HepG2 (cell line): ENCODE measurements around the gene DOK4. TPM values are rescaled to one million over a fixed set of nuclear protein-coding genes. Genes with fewer than 3 reads are reported as not detected.

Experiments
- ATAC-seq: fragments of 200-7000 bp; cut with Tn5 transposase; 3 replicates; pipeline ENCODE4 v1.9.1; 2020; ENCODE audit warnings: mild to moderate bottlenecking, moderate library complexity
- BruUV-seq: library from RNA; stranded (reverse); fragments of 400-500 nt; replicated peaks from 2 replicates; lab custom pipeline; 2021; lab: Mats Ljungman, UMichigan
- CTCF ChIA-PET: fragments of 300-600 bp; formaldehyde crosslinking; extraction: SDS; loops from one replicate; lab custom pipeline; 2021; ENCODE audit warnings: low total read pairs, inconsistent platforms, low intra/inter-chr PET ratio; lab: Yijun Ruan, JAX
- POLR2A ChIA-PET: fragments of 350-600 bp; sonication (Branson Sonifier 250); formaldehyde crosslinking; loops from one replicate; lab custom pipeline; 2020; ENCODE audit warnings: antibody characterized with exemption, inconsistent platforms; lab: Yijun Ruan, JAX
- DNase-seq: peaks from one replicate; pipeline ENCODE4 v3.0.0-alpha.2; 2015; ENCODE audit warnings: low spot score
- FAIRE-seq: peaks from 3 replicates; lab custom pipeline; 2011; peaks lifted over from hg19 to GRCh38; lab: Jason Lieb, UNC
- H2AFZ ChIP-seq: one replicate; pipeline ENCODE4 v1.6.1; 2011; ENCODE audit warnings: low read length, inconsistent platforms
- H3K27ac ChIP-seq: fragments of 300-600 bp; 3 replicates; pipeline ENCODE4 v1.8.0; 2011; ENCODE audit warnings: mixed run types, mild to moderate bottlenecking, mixed read lengths, low read length, inconsistent platforms; ENCODE audit not compliant: insufficient read depth; ENCODE audit errors: extremely low read length
- H3K27me3 ChIP-seq, 2 experiments: fragments of 200-600 bp in 1 of 2; 2 replicates in 1 of 2; 3 replicates in 1 of 2; pipeline versions ENCODE4 v1.6.0 to v1.8.0; 2011; ENCODE audit warnings: low read length in 2 of 2, mild to moderate bottlenecking in 2 of 2, moderate library complexity in 2 of 2, inconsistent platforms in 1 of 2; ENCODE audit not compliant: insufficient read depth in 2 of 2, control insufficient read depth in 1 of 2
- H3K36me3 ChIP-seq, 2 experiments: fragments of 200-600 bp in 1 of 2; replicated peaks in 1 of 2; 2 replicates in 1 of 2; 3 replicates in 1 of 2; pipeline versions ENCODE4 v1.5.1 to v1.8.0; 2011; ENCODE audit warnings: low read length in 2 of 2, inconsistent platforms in 1 of 2; ENCODE audit not compliant: insufficient read depth in 2 of 2, control insufficient read depth in 1 of 2
- H3K4me1 ChIP-seq: 2 replicates; pipeline ENCODE4 v1.5.1; 2012; ENCODE audit warnings: low read length, inconsistent platforms; ENCODE audit not compliant: insufficient read depth
- H3K4me2 ChIP-seq: 2 replicates; pipeline ENCODE4 v1.6.0; 2011; ENCODE audit warnings: low read depth, low read length, inconsistent platforms
- H3K4me3 ChIP-seq, 3 experiments: fragments of 200-600 bp in 1 of 3; sonication (generic), shearing (Covaris generic) in 1 of 3; replicated peaks in 1 of 3; 2 replicates each; pipeline ENCODE4 v1.5.1; 2011 to 2016; ENCODE audit warnings: low read length in 3 of 3, inconsistent platforms in 2 of 3, low read depth in 2 of 3, mild to moderate bottlenecking in 2 of 3, control low read depth in 1 of 3, mixed read lengths in 1 of 3; ENCODE audit not compliant: insufficient read depth in 1 of 3
- H3K79me2 ChIP-seq: one replicate; pipeline ENCODE4 v1.6.1; 2011; ENCODE audit warnings: low read length, inconsistent platforms; ENCODE audit not compliant: insufficient read depth
- H3K9ac ChIP-seq: 2 replicates; pipeline ENCODE4 v1.6.0; 2011; ENCODE audit warnings: mild to moderate bottlenecking, low read depth, low read length, inconsistent platforms; ENCODE audit not compliant: insufficient read depth
- H3K9me3 ChIP-seq: 2 replicates; pipeline ENCODE4 v1.5.1; 2012; ENCODE audit warnings: mild to moderate bottlenecking, low read length
- H4K20me1 ChIP-seq: 2 replicates; pipeline ENCODE4 v1.6.0; 2011; ENCODE audit warnings: inconsistent platforms, mild to moderate bottlenecking, low read length, moderate library complexity; ENCODE audit not compliant: insufficient read depth
- ARID2 ChIP-seq: sonication (generic); formaldehyde crosslinking; IDR thresholded peaks from 2 replicates; pipeline ENCODE4 v1.8.1; 2022; ENCODE audit warnings: mild to moderate bottlenecking, missing genetic modification reagents, borderline replicate concordance
- EP300 ChIP-seq, 3 experiments: sonication (generic) in 1 of 3; formaldehyde crosslinking in 1 of 3; IDR thresholded peaks; 2 replicates each; pipeline versions ENCODE4 v1.5.1 to v1.6.1; 2011 to 2020; ENCODE audit warnings: low read depth in 2 of 3, low read length in 2 of 3, borderline replicate concordance in 1 of 3, improper control_type of control experiment in 1 of 3, mild to moderate bottlenecking in 1 of 3, missing genetic modification reagents in 1 of 3, moderate library complexity in 1 of 3
- FLYWCH1 ChIP-seq: sonication (generic); formaldehyde crosslinking; IDR thresholded peaks from 2 replicates; pipeline ENCODE4 v1.8.1; 2023; ENCODE audit warnings: mild to moderate bottlenecking, missing genetic modification reagents
- HNF4A ChIP-seq: sonication (generic); formaldehyde crosslinking; IDR thresholded peaks from 2 replicates; pipeline ENCODE4 v1.4.0; 2020; ENCODE audit warnings: missing genetic modification reagents
- NFYC ChIP-seq: IDR thresholded peaks from 2 replicates; pipeline ENCODE4 v1.6.1; 2016; ENCODE audit warnings: missing genetic modification reagents, missing compliant biosample characterization
- NR2F2 ChIP-seq: IDR thresholded peaks from 2 replicates; pipeline ENCODE4 v1.6.1; 2012; ENCODE audit warnings: low read depth, inconsistent platforms, borderline replicate concordance
- POLR2A ChIP-seq, 2 experiments: IDR thresholded peaks; 2 replicates each; pipeline ENCODE4 v1.6.1; 2011; ENCODE audit warnings: low read depth in 2 of 2, low read length in 2 of 2, mild to moderate bottlenecking in 1 of 2, moderate library complexity in 1 of 2; ENCODE audit not compliant: insufficient read depth in 1 of 2
- SALL1 ChIP-seq: sonication (generic); formaldehyde crosslinking; IDR thresholded peaks from 2 replicates; pipeline ENCODE4 v1.8.0; 2022; ENCODE audit warnings: mild to moderate bottlenecking, missing genetic modification reagents
- SP140L ChIP-seq: sonication (generic); formaldehyde crosslinking; IDR thresholded peaks from 2 replicates; pipeline ENCODE4 v1.4.0; 2020; ENCODE audit warnings: missing genetic modification reagents, borderline replicate concordance
- ZFP62 ChIP-seq: sonication (generic); formaldehyde crosslinking; IDR thresholded peaks from 2 replicates; pipeline ENCODE4 v1.4.0; 2020; ENCODE audit warnings: missing genetic modification reagents
- ZNF264 ChIP-seq: sonication (generic); formaldehyde crosslinking; IDR thresholded peaks from 2 replicates; pipeline ENCODE4 v1.4.0; 2020; ENCODE audit warnings: missing genetic modification reagents
- WGBS: methylation state at CpG from one replicate; pipeline ENCODE4 v1.1.6; 2017; ENCODE audit warnings: low lambda C conversion rate; 5-methylcytosine and 5-hydroxymethylcytosine counted together
- in situ Hi-C: cut with HindIII; loops from 2 replicates; pipeline ENCODE4 v1.10.0; 2017; ENCODE audit warnings: low pct_unique_long_range_greater_than_20kb; ENCODE audit not compliant: extremely low pct_ligation_motif_present
- intact Hi-C: fragments of 100-400 bp; cut with micrococcal nuclease; formaldehyde crosslinking; loops from one replicate; pipeline ENCODE4 v1.10.0; 2022; ENCODE audit not compliant: unreplicated experiment
- polyA plus RNA-seq, 8 experiments: library from polyadenylated mRNA; depleted of rRNA in 3 of 8; stranded (reverse) in 7 of 8; unstranded in 1 of 8; fragments of >200 nt; fragmentation: Illumina TruSeq in 4 of 8; extraction: Trizol in 4 of 8; gene quantifications; 2 replicates each; pipeline versions ENCODE4 v1.2.1 to v1.2.3, GENCODE V29; 2011 to 2016; ENCODE audit warnings: low read depth in 4 of 8, missing spikeins in 1 of 8, mixed read lengths in 1 of 8; ENCODE audit not compliant: insufficient read depth in 1 of 8
- total RNA-seq, 5 experiments: library from RNA; depleted of rRNA; stranded (reverse); fragments of >200 nt; fragmentation: Illumina TruSeq; extraction: Trizol; gene quantifications; 2 replicates each; pipeline ENCODE4 v1.2.3, GENCODE V29; 2016; ENCODE audit warnings: low read depth in 1 of 5
- TF ChIP-seq, protein P1 (sequence below): sonication (generic); formaldehyde crosslinking; IDR thresholded peaks from 2 replicates; pipeline ENCODE4 v1.5.1; 2020; ENCODE audit warnings: missing genetic modification reagents, mild to moderate bottlenecking, borderline replicate concordance
- TF ChIP-seq, protein P2 (sequence below): sonication (generic); formaldehyde crosslinking; IDR thresholded peaks from 2 replicates; pipeline ENCODE4 v1.5.0; 2020; ENCODE audit warnings: missing genetic modification reagents
- TF ChIP-seq, protein P3 (sequence below): sonication (generic); formaldehyde crosslinking; IDR thresholded peaks from 2 replicates; pipeline ENCODE4 v1.5.0; 2020; ENCODE audit warnings: mild to moderate bottlenecking, missing genetic modification reagents

The DOK4 gene
- total and polyA plus RNA-seq, 2 of the 13 experiments (the other 11 are each of a cell fraction or from before 2014, with no cell fraction given) = 52.7 to 70.0 TPM

- TF ChIP-seq, protein P1, sequence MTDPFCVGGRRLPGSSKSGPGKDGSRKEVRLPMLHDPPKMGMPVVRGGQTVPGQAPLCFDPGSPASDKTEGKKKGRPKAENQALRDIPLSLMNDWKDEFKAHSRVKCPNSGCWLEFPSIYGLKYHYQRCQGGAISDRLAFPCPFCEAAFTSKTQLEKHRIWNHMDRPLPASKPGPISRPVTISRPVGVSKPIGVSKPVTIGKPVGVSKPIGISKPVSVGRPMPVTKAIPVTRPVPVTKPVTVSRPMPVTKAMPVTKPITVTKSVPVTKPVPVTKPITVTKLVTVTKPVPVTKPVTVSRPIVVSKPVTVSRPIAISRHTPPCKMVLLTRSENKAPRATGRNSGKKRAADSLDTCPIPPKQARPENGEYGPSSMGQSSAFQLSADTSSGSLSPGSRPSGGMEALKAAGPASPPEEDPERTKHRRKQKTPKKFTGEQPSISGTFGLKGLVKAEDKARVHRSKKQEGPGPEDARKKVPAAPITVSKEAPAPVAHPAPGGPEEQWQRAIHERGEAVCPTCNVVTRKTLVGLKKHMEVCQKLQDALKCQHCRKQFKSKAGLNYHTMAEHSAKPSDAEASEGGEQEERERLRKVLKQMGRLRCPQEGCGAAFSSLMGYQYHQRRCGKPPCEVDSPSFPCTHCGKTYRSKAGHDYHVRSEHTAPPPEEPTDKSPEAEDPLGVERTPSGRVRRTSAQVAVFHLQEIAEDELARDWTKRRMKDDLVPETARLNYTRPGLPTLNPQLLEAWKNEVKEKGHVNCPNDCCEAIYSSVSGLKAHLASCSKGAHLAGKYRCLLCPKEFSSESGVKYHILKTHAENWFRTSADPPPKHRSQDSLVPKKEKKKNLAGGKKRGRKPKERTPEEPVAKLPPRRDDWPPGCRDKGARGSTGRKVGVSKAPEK = no peak
- 0 out of 2 replicates have a peak, but pooled peaks have one; percentile 10 for TF ChIP-seq SALL1
- TF ChIP-seq HNF4A (CRISPR knock-in tag) = peak; percentile 82
- TF ChIP-seq, protein P2, sequence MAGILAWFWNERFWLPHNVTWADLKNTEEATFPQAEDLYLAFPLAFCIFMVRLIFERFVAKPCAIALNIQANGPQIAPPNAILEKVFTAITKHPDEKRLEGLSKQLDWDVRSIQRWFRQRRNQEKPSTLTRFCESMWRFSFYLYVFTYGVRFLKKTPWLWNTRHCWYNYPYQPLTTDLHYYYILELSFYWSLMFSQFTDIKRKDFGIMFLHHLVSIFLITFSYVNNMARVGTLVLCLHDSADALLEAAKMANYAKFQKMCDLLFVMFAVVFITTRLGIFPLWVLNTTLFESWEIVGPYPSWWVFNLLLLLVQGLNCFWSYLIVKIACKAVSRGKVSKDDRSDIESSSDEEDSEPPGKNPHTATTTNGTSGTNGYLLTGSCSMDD (CRISPR knock-in tag) = no peak
- TF ChIP-seq SP140L = no peak
Measured at GRCh38 chr16:57432505-57432904, 53.8 kb downstream of the DOK4 start (continued).

GRCh38 chr16:57430955-57431354 lies 55.3 kb downstream of the DOK4 start:
- POLR2A ChIA-PET = interaction anchor here (1.6 to 3.0 kb wide), 2 partner anchors 16 kb away, joined by 4 to 44 read pairs; partner anchors contain the start of genes CIAPIN1 and COQ9
- H3K4me3 ChIP-seq = no peak overlapping the region
- H3K9me3 ChIP-seq = no peaks in the 10 kb centered on the region
- no peak for FAIRE-seq
- in situ Hi-C loops = no loop called here
- CTCF ChIA-PET = no interaction called here
- WGBS = 92% methylated on average over 5 of the region's 5 CpGs
- DNase-seq = no peak
- no peak for ATAC-seq
- no TSS peak for BruUV-seq
- no peaks in the 10 kb centered on the region for H3K79me2 ChIP-seq
- no peaks in the 10 kb centered on the region for H4K20me1 ChIP-seq
- H3K9ac ChIP-seq = no peak overlapping the region
- H3K36me3 ChIP-seq = peaks cover 31 to 77% of the 10 kb centered on the region in 2 experiments
- intact Hi-C loops = no loop called here
- H3K4me2 ChIP-seq = no peak overlapping the region
- H2AFZ ChIP-seq = no peak overlapping the region
- H3K4me1 ChIP-seq = peaks cover 16% of the 10 kb centered on the region
- H3K27ac ChIP-seq = no peak overlapping the region
- H3K27me3 ChIP-seq = no peaks in the 10 kb centered on the region
- TF ChIP-seq ZFP62 (no peak), ZNF264 (CRISPR knock-in tag) (no peak), NR2F2 (no peak), FLYWCH1 (CRISPR knock-in tag) (no peak), EP300 (IDR thresholded peaks at IDR 0.05; ENCODE audit: low read depth in 2 of 2, low read length in 2 of 2) (no peak), EP300 (CRISPR knock-in tag; IDR thresholded peaks at IDR 0.05; ENCODE audit: borderline replicate concordance) (no peak), NFYC (CRISPR knock-in tag) (no peak), POLR2A (IDR thresholded peaks at IDR 0.05; ENCODE audit: insufficient read depth in 1 of 2, low read depth in 2 of 2, low read length in 2 of 2) (no peak), ARID2 (CRISPR knock-in tag) (no peak)
- TF ChIP-seq, protein P3, sequence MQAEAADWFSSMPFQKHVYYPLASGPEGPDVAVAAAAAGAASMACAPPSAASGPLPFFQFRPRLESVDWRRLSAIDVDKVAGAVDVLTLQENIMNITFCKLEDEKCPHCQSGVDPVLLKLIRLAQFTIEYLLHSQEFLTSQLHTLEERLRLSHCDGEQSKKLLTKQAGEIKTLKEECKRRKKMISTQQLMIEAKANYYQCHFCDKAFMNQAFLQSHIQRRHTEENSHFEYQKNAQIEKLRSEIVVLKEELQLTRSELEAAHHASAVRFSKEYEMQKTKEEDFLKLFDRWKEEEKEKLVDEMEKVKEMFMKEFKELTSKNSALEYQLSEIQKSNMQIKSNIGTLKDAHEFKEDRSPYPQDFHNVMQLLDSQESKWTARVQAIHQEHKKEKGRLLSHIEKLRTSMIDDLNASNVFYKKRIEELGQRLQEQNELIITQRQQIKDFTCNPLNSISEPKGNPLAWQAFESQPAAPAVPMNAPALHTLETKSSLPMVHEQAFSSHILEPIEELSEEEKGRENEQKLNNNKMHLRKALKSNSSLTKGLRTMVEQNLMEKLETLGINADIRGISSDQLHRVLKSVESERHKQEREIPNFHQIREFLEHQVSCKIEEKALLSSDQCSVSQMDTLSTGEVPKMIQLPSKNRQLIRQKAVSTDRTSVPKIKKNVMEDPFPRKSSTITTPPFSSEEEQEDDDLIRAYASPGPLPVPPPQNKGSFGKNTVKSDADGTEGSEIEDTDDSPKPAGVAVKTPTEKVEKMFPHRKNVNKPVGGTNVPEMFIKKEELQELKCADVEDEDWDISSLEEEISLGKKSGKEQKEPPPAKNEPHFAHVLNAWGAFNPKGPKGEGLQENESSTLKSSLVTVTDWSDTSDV (CRISPR knock-in tag) = no peak
